AG04449 (cell line): Measurements from ENCODE around the gene ZBTB7A.
A peak's percentile ranks its signal among the peaks of the same experiment; 100 is the strongest.

Experiments
- CTCF ChIA-PET: fragments of 350-600 bp; formaldehyde crosslinking; extraction: SDS; loops from one replicate; lab custom pipeline; 2021; ENCODE audit warnings: antibody characterized with exemption; lab: Yijun Ruan, JAX
- POLR2A ChIA-PET: fragments of 400-600, 350-600 bp; formaldehyde crosslinking; extraction: SDS; loops from one replicate; lab custom pipeline; 2020; ENCODE audit warnings: antibody characterized with exemption, inconsistent platforms; lab: Yijun Ruan, JAX
- DNase-seq: peaks from one replicate; pipeline ENCODE4 v3.0.0-alpha.2; 2010; ENCODE audit warnings: low read depth, low spot score
- H3K4me3 ChIP-seq: 2 replicates; pipeline ENCODE4 v1.5.1; 2011; ENCODE audit warnings: low read depth, mild to moderate bottlenecking, control low read depth, low read length
- CTCF ChIP-seq: IDR thresholded peaks from one replicate; pipeline ENCODE4 v1.5.1; 2011; ENCODE audit warnings: mild to moderate bottlenecking, moderate library complexity, low read length, control low read depth, inconsistent platforms; ENCODE audit not compliant: insufficient read depth; ENCODE audit errors: missing control alignments

The ZBTB7A gene

GRCh38 chr19:4066176-4066606, 508 bp downstream of the ZBTB7A start:
- ChIA-PET POLR2A (interaction anchor here (0.6 kb wide), 1 partner anchor 79 kb away, joined by 3 read pairs; no protein-coding TSS in a partner anchor), CTCF (interaction anchor here (1.2 kb wide), 1 partner anchor 13 kb away, joined by 3 read pairs; no protein-coding TSS in a partner anchor)
- no peak for TF ChIP-seq CTCF
- peak overlapping the region; percentile 72 for H3K4me3 ChIP-seq
- no peak for DNase-seq

GRCh38 chr19:4065430-4066175, 1.1 kb downstream of the ZBTB7A start:
- POLR2A ChIA-PET = interaction anchor here (0.6 kb wide), 1 partner anchor 78 kb away, joined by 3 read pairs; no protein-coding TSS in a partner anchor

GRCh38 chr19:4064496-4065260, 2.0 kb downstream of the ZBTB7A start:
- CTCF ChIA-PET = no interaction called here
- peak overlapping the region; percentile 71 for H3K4me3 ChIP-seq
- DNase-seq = no peak
- POLR2A ChIA-PET = no interaction called here
- no peak for TF ChIP-seq CTCF

More at GRCh38 chr19:4065430-4066175, 1.1 kb downstream of the ZBTB7A start:
- peak; percentile 73 for DNase-seq
- CTCF ChIA-PET = interaction anchor here (1.2 kb wide), 1 partner anchor 14 kb away, joined by 3 read pairs; no protein-coding TSS in a partner anchor
- H3K4me3 ChIP-seq = peak overlapping the region; percentile 72
- no peak for TF ChIP-seq CTCF

GRCh38 chr19:4064149-4064495, 2.6 kb downstream of the ZBTB7A start:
- peak overlapping the region; percentile 71 for H3K4me3 ChIP-seq
- no peak for TF ChIP-seq CTCF
- POLR2A ChIA-PET = no interaction called here
- CTCF ChIA-PET = no interaction called here
- DNase-seq = no peak

- ChIA-PET POLR2A (no interaction called here), CTCF (interaction anchor here (1.4 kb wide), 1 partner anchor 76 kb away, joined by 4 read pairs; no protein-coding TSS in a partner anchor)
- DNase-seq = no peak
- peak overlapping the region; percentile 71 for H3K4me3 ChIP-seq
- no peak for TF ChIP-seq CTCF
Observed at GRCh38 chr19:4063369-4064148, 3.1 kb downstream of the ZBTB7A start.
